Mammary epithelial cell (primary cell): ENCODE data around the gene TOLLIP.

Experiments used
- EZH2 ChIP-seq: IDR thresholded peaks from 2 replicates; pipeline ENCODE4 v1.6.1; 2012; ENCODE audit warnings: low read length, inconsistent platforms, borderline replicate concordance
- TF ChIP-seq, protein P1 (sequence below), 2 donors: IDR thresholded peaks in 1 of 2; conservative IDR thresholded peaks in 1 of 2; 2 replicates each; pipeline ENCODE4 v1.5.1; 2011 to 2012; ENCODE audit warnings: inconsistent platforms in 2 of 2, low read length in 2 of 2, mild to moderate bottlenecking in 2 of 2, control low read depth in 1 of 2, low read depth in 1 of 2; ENCODE audit not compliant: insufficient read depth in 1 of 2; ENCODE audit errors: extremely low read depth in 1 of 2

DNA sequence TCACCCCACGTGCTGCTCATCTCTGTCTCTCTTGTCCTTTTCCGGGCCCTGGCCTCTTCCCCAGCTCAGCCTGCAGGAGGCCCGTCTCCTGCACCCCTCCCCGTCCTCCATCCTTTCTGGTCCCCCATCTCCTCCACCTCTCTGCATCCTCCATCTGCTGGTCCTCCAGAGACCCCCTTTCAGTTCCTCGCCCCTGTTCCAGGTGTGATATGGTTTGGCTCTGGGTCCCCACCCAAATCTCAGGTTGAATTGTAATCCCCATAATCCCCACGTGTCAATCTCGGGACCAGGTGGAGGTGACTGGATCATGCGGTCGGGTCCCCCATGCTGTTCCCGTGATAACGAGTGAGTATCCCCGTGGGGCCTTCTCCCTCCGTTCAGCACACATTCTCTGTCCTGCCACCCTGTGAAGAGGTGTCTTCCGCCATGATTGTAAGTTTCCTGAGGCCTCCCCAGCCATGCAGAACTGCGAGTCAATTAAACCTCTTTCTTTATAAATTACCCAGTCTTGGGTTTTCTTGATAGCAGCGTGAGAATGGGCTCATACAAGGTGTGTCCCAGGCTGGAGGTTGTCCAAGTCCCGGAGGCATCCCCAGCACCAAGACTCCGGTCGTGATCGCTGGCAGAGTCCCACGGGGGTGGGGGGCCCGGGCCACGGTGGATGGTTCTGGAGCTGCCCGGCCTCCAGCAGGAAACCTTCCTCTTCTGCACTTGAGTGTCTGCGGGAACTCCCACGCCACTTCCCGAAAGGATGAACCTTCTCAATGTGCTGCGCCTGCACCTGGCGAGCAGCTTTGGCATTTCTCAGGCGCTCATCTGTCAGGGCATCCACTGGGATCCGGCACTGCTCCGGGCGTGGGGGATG is 29.0 kb upstream of the TOLLIP start:
- TF ChIP-seq, protein P1, sequence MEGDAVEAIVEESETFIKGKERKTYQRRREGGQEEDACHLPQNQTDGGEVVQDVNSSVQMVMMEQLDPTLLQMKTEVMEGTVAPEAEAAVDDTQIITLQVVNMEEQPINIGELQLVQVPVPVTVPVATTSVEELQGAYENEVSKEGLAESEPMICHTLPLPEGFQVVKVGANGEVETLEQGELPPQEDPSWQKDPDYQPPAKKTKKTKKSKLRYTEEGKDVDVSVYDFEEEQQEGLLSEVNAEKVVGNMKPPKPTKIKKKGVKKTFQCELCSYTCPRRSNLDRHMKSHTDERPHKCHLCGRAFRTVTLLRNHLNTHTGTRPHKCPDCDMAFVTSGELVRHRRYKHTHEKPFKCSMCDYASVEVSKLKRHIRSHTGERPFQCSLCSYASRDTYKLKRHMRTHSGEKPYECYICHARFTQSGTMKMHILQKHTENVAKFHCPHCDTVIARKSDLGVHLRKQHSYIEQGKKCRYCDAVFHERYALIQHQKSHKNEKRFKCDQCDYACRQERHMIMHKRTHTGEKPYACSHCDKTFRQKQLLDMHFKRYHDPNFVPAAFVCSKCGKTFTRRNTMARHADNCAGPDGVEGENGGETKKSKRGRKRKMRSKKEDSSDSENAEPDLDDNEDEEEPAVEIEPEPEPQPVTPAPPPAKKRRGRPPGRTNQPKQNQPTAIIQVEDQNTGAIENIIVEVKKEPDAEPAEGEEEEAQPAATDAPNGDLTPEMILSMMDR (conservative IDR thresholded peaks at IDR 0.05 in 1 of 2, IDR thresholded peaks at IDR 0.05 in 1 of 2; ENCODE audit: extremely low read depth in 1 of 2, insufficient read depth in 1 of 2, low read depth in 1 of 2, low read length in 2 of 2), result no peak
- TF ChIP-seq EZH2, result no peak
